Endothelial cell of umbilical vein (primary cell): ENCODE results near the gene ROPN1B. TPM values are rescaled to one million over a fixed set of nuclear protein-coding genes. Genes with fewer than 3 reads are reported as not detected.

Experiments used
- BruUV-seq: library from RNA; stranded (reverse); fragments of 400-500 nt; replicated peaks from 2 replicates; lab custom pipeline; 2021; lab: Mats Ljungman, UMichigan
- CTCF ChIA-PET: fragments of 300-600, 350-600 bp; sonication (Branson Sonifier 250); formaldehyde crosslinking; loops from one replicate; lab custom pipeline; 2021; ENCODE audit warnings: antibody characterized with exemption, inconsistent platforms; lab: Charles Lee
- POLR2A ChIA-PET: fragments of 300-600, 350-600 bp; sonication (Branson Sonifier 250); formaldehyde crosslinking; loops from one replicate; lab custom pipeline; 2021; ENCODE audit warnings: antibody characterized with exemption, inconsistent platforms; lab: Charles Lee
- DNase-seq: peaks from one replicate; pipeline ENCODE4 v3.0.0-alpha.2; 2011; ENCODE audit warnings: low read depth, low spot score
- FAIRE-seq: peaks from 2 replicates; lab custom pipeline; 2011; peaks lifted over from hg19 to GRCh38; lab: Jason Lieb, UNC
- H2AFZ ChIP-seq: 2 replicates; pipeline ENCODE4 v1.6.0; 2012; ENCODE audit warnings: low read depth, low read length, control low read depth, inconsistent platforms
- H3K27ac ChIP-seq: 2 replicates; pipeline ENCODE4 v1.5.1; 2011; ENCODE audit warnings: low read depth, mild to moderate bottlenecking, control low read depth, low read length, moderate library complexity; ENCODE audit not compliant: insufficient read depth
- H3K27me3 ChIP-seq, 2 experiments: 2 replicates each; pipeline versions ENCODE4 v1.6.0 to v1.6.1; 2011; ENCODE audit warnings: low read length in 2 of 2, mixed read lengths in 1 of 2; ENCODE audit not compliant: control insufficient read depth in 2 of 2, insufficient read depth in 2 of 2
- H3K36me3 ChIP-seq, 2 experiments: 2 replicates in 1 of 2; 3 replicates in 1 of 2; pipeline ENCODE4 v1.5.1; 2011; ENCODE audit warnings: low read length in 2 of 2, mild to moderate bottlenecking in 1 of 2, moderate library complexity in 1 of 2; ENCODE audit not compliant: control insufficient read depth in 2 of 2, insufficient read depth in 2 of 2; ENCODE audit errors: extremely low read depth in 1 of 2
- H3K4me1 ChIP-seq: 3 replicates; pipeline ENCODE4 v1.5.1; 2011; ENCODE audit warnings: mild to moderate bottlenecking, low read length; ENCODE audit not compliant: control insufficient read depth, insufficient read depth; ENCODE audit errors: extremely low read depth
- H3K4me2 ChIP-seq: 2 replicates; pipeline ENCODE4 v1.6.1; 2011; ENCODE audit warnings: low read length, control low read depth, mixed read lengths; ENCODE audit not compliant: insufficient read depth
- H3K4me3 ChIP-seq, 3 experiments: fragments of 200-600 bp in 1 of 3; sonication (generic), shearing (Covaris generic) in 1 of 3; replicated peaks in 1 of 3; 2 replicates each; pipeline ENCODE4 v1.5.1; 2011 to 2016; ENCODE audit warnings: control low read depth in 3 of 3, low read length in 3 of 3, mild to moderate bottlenecking in 2 of 3, inconsistent platforms in 1 of 3, low read depth in 1 of 3, moderate library complexity in 1 of 3; ENCODE audit not compliant: insufficient read depth in 1 of 3
- H3K79me2 ChIP-seq: 2 replicates; pipeline ENCODE4 v1.6.0; 2012; ENCODE audit warnings: low read length, inconsistent platforms; ENCODE audit not compliant: control insufficient read depth, insufficient read depth
- H3K9ac ChIP-seq: replicated peaks from 2 replicates; pipeline ENCODE3; 2011; ENCODE audit warnings: low read length, control low read depth; ENCODE audit not compliant: insufficient read depth; ENCODE audit errors: extremely low read depth
- H3K9me1 ChIP-seq: replicated peaks from 3 replicates; pipeline ENCODE4 v1.6.0; 2011; ENCODE audit warnings: mild to moderate bottlenecking, low read length; ENCODE audit not compliant: control insufficient read depth, insufficient read depth; ENCODE audit errors: extremely low read depth
- H3K9me3 ChIP-seq: replicated peaks from 2 replicates; pipeline ENCODE4 v1.5.1; 2012; ENCODE audit warnings: low read length, inconsistent platforms; ENCODE audit not compliant: control insufficient read depth, insufficient read depth
- H4K20me1 ChIP-seq: replicated peaks from 2 replicates; pipeline ENCODE3; 2011; ENCODE audit warnings: mild to moderate bottlenecking, low read length; ENCODE audit not compliant: control insufficient read depth, insufficient read depth; ENCODE audit errors: extremely low read depth
- CTCF ChIP-seq, 2 donors: IDR thresholded peaks; 1 replicate in 1 of 2; 2 replicates in 1 of 2; pipeline ENCODE4 v1.5.1; 2011; ENCODE audit warnings: low read length in 2 of 2, mild to moderate bottlenecking in 2 of 2, moderate library complexity in 2 of 2, control low read depth in 1 of 2, inconsistent platforms in 1 of 2, low read depth in 1 of 2; ENCODE audit not compliant: insufficient read depth in 1 of 2; ENCODE audit errors: extremely low read depth in 1 of 2
- EZH2 ChIP-seq: IDR thresholded peaks from 2 replicates; pipeline ENCODE4 v1.6.1; 2012; ENCODE audit warnings: borderline replicate concordance, low read depth, mild to moderate bottlenecking, moderate library complexity, low read length, inconsistent platforms; ENCODE audit not compliant: severe bottlenecking
- FOS ChIP-seq: IDR thresholded peaks from 2 replicates; pipeline ENCODE4 v1.6.1; 2011; ENCODE audit warnings: mild to moderate bottlenecking, low read length, moderate library complexity, borderline replicate concordance; ENCODE audit not compliant: insufficient read depth
- GATA2 ChIP-seq: IDR thresholded peaks from 2 replicates; pipeline ENCODE4 v1.7.0; 2011; ENCODE audit warnings: low read depth, mild to moderate bottlenecking, moderate library complexity, mixed read lengths, low read length; ENCODE audit not compliant: insufficient read length, insufficient read depth
- JUN ChIP-seq: IDR thresholded peaks from 2 replicates; pipeline ENCODE4 v1.6.1; 2011; ENCODE audit warnings: borderline replicate concordance, low read depth; ENCODE audit not compliant: insufficient read length, insufficient read depth
- MAX ChIP-seq: IDR thresholded peaks from 2 replicates; pipeline ENCODE4 v1.6.1; 2011; ENCODE audit not compliant: insufficient read depth, insufficient read length
- MYC ChIP-seq: IDR thresholded peaks from one replicate; pipeline ENCODE4 v1.6.1; 2011; ENCODE audit warnings: mild to moderate bottlenecking, low read depth, low read length
- POLR2A ChIP-seq: IDR thresholded peaks from 2 replicates; pipeline ENCODE4 v1.6.1; 2012; ENCODE audit warnings: low read depth, mild to moderate bottlenecking, control low read depth, low read length
- POLR2AphosphoS5 ChIP-seq: IDR thresholded peaks from 2 replicates; pipeline ENCODE4 v1.6.1; 2012; ENCODE audit warnings: low read depth, mild to moderate bottlenecking, control low read depth, low read length, moderate library complexity; ENCODE audit not compliant: insufficient read depth
- dilution Hi-C: fragments of 300-500 bp; cut with MboI; formaldehyde crosslinking; loops from one replicate; pipeline ENCODE4 v1.15.0; 2019; ENCODE audit warnings: low sequenced_read_pairs; ENCODE audit not compliant: extremely low pct_ligation_motif_present
- intact Hi-C: fragments of 100-400 bp; cut with micrococcal nuclease; formaldehyde crosslinking; loops from one replicate; pipeline ENCODE4 v1.10.0; 2022
- polyA plus RNA-seq, 4 experiments: library from polyadenylated mRNA; depleted of rRNA in 3 of 4; stranded (reverse) in 3 of 4; unstranded in 1 of 4; fragments of >200 nt; gene quantifications; 2 replicates each; pipeline versions ENCODE4 v1.2.1 to v1.2.3, GENCODE V29; 2011 to 2012; ENCODE audit warnings: missing spikeins in 1 of 4
- total RNA-seq: library from RNA; stranded (reverse); gene quantifications from 2 replicates; pipeline ENCODE4 v1.2.3, GENCODE V29; 2021

ROPN1B gene
- total and polyA plus RNA-seq, 2 donors (not counting 3 experiments of a cell fraction or from before 2014, with no cell fraction given), result not detected

- FAIRE-seq, result no peak
- no peak overlapping the region for H3K9ac ChIP-seq
- TF ChIP-seq MYC, result no peak
- no peak for TF ChIP-seq FOS
- TF ChIP-seq POLR2AphosphoS5, result no peak
- no peak for DNase-seq
- peaks cover 3 to 4% of the 10 kb centered on the region in 2 experiments for H3K27me3 ChIP-seq
- no peak overlapping the region for H2AFZ ChIP-seq
- H4K20me1 ChIP-seq, result no peaks in the 10 kb centered on the region
- intact Hi-C loops, result no loop called here
- H3K36me3 ChIP-seq, result no peaks in the 10 kb centered on the region
- CTCF ChIA-PET, result no interaction called here
- no peaks in the 10 kb centered on the region for H3K9me3 ChIP-seq
- H3K4me3 ChIP-seq, result no peak overlapping the region
- no TSS peak for BruUV-seq
- H3K9me1 ChIP-seq, result no peaks in the 10 kb centered on the region
- no peak overlapping the region for H3K27ac ChIP-seq
- H3K4me1 ChIP-seq, result no peaks in the 10 kb centered on the region
- POLR2A ChIA-PET, result no interaction called here
- H3K79me2 ChIP-seq, result no peaks in the 10 kb centered on the region
- dilution Hi-C loops, result no loop called here
- no peak overlapping the region for H3K4me2 ChIP-seq
These were observed 10.3 kb upstream of the ROPN1B start for GRCh38 chr3:125958511-125959316.

GRCh38 chr3:125959317-125960065 is 9.5 kb upstream of the ROPN1B start:
- ChIA-PET CTCF (no interaction called here), POLR2A (no interaction called here)
- no peaks in the 10 kb centered on the region for H3K9me3 ChIP-seq
- no peaks in the 10 kb centered on the region for H3K4me1 ChIP-seq
- no peak for FAIRE-seq
- no peaks in the 10 kb centered on the region for H3K9me1 ChIP-seq
- intact Hi-C loops, result no loop called here
- no TSS peak for BruUV-seq
- no peak for DNase-seq
- H2AFZ ChIP-seq, result no peak overlapping the region
- peaks cover 3 to 4% of the 10 kb centered on the region in 2 experiments for H3K27me3 ChIP-seq
- H4K20me1 ChIP-seq, result no peaks in the 10 kb centered on the region
- no peak overlapping the region for H3K4me2 ChIP-seq
- no peak for TF ChIP-seq POLR2A
- TF ChIP-seq CTCF (IDR thresholded peaks at IDR 0.05; ENCODE audit: extremely low read depth in 1 of 2, insufficient read depth in 1 of 2, low read depth in 1 of 2, low read length in 2 of 2), result no peak
- TF ChIP-seq GATA2, result no peak
- no peak for TF ChIP-seq POLR2AphosphoS5
- TF ChIP-seq JUN, result no peak
- TF ChIP-seq MYC, result no peak
- TF ChIP-seq EZH2, result no peak
- no peak for TF ChIP-seq FOS
- TF ChIP-seq MAX, result no peak
- H3K27ac ChIP-seq, result no peak overlapping the region
- H3K4me3 ChIP-seq, result no peak overlapping the region
- no peaks in the 10 kb centered on the region for H3K79me2 ChIP-seq
- H3K9ac ChIP-seq, result no peak overlapping the region
- dilution Hi-C loops, result no loop called here
- H3K36me3 ChIP-seq, result no peaks in the 10 kb centered on the region
